Muscle layer of duodenum (tissue), 2 donors: ENCODE measurements around the gene SND1.

Source experiments
- H3K27ac ChIP-seq: one replicate; pipeline ENCODE4 v1.7.0; 2013; ENCODE audit warnings: mild to moderate bottlenecking, low read length
- H3K27me3 ChIP-seq: one replicate; pipeline ENCODE4 v1.7.0; 2013; ENCODE audit warnings: low read depth, mild to moderate bottlenecking, control low read depth, low read length
- H3K36me3 ChIP-seq, 2 donors: one replicate each; pipeline ENCODE4 v1.7.0; 2013; ENCODE audit warnings: low read length in 2 of 2, control low read depth in 1 of 2, mild to moderate bottlenecking in 1 of 2; ENCODE audit not compliant: insufficient read depth in 2 of 2, control insufficient read depth in 1 of 2
- H3K4me1 ChIP-seq, 2 donors: one replicate each; pipeline ENCODE4 v1.7.0; 2013; ENCODE audit warnings: low read length in 2 of 2, mild to moderate bottlenecking in 2 of 2, control low read depth in 1 of 2, moderate library complexity in 1 of 2; ENCODE audit not compliant: insufficient read depth in 2 of 2, control insufficient read depth in 1 of 2
- H3K4me3 ChIP-seq, 2 donors: one replicate each; pipeline ENCODE4 v1.7.0; 2013; ENCODE audit warnings: low read length in 2 of 2, low read depth in 1 of 2, mild to moderate bottlenecking in 1 of 2
- H3K9me3 ChIP-seq, 2 donors: one replicate each; pipeline ENCODE4 v1.7.0; 2013; ENCODE audit warnings: low read length in 2 of 2, control low read depth in 1 of 2, mild to moderate bottlenecking in 1 of 2; ENCODE audit not compliant: control insufficient read depth in 1 of 2
- donor health status: healthy.

SND1 gene

DNA sequence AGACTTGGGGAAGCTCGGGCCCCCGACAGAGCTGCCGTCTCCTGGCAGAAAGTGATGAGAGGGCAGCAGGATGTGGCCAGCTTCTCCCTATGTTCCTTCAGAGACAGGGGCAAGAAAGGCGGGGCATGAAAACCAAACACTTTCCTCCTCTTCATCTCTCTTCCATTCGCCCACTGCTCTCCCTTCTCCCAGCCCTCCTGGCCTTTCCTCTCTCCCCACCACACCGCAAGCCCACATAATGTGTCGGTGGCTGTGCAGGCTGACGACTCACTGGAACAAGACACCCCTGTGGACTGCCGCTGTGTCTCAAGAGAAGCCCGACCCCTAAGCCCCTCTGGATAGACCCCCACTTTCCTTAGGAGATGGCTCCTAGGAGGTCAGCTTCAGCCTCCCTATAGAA, 438.5 kb downstream of the SND1 start:
- Histone ChIP-seq H3K36me3 (peaks cover 48 to 83% of the 10 kb centered on the region in 2 donors), H3K9me3 (no peaks in the 10 kb centered on the region), H3K27ac (no peak overlapping the region), H3K27me3 (no peaks in the 10 kb centered on the region), H3K4me1 (no peaks in the 10 kb centered on the region), H3K4me3 (no peak overlapping the region)

DNA sequence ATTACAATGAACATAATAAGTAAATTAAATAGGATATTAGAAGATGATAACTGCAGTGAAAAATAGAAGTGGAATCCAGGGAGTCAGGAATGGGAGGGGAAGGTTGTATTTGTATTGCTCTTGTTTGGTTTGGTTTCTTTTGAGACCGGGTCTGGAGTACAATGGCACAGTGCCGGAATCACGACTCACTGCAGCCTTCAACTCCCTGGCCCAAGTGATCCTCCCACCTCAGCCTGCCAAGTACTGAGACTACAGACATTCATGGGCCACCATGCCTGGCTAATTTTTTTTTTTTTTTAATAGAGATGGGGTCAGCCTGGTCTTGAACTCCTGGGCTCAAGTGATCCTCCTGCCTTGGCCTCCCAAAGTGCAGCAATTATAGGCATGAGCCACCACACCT, 439.1 kb downstream of the SND1 start:
- Histone ChIP-seq H3K36me3 (peaks cover 46 to 78% of the 10 kb centered on the region in 2 donors), H3K4me1 (no peaks in the 10 kb centered on the region), H3K9me3 (no peaks in the 10 kb centered on the region), H3K27ac (no peak overlapping the region), H3K27me3 (no peaks in the 10 kb centered on the region), H3K4me3 (no peak overlapping the region)

DNA sequence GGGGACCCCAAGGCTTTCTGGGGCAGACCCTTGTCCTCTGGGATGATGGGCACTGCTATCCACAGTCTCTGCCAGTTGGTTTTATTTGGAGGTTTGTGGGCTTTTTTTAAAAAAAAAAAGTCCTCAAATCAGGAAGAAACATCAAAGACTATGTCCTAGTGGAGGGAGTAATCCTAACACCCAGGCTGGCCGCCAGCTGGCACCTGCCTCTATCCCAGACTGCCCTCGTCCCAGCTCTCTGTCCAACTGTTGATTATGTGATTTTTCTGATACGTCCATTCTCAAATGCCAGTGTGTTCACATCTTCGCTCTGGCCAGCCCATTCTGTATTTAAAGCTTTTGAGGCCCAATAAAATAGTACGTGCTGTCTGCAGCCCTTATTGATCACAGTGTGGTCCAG, 440.2 kb downstream of the SND1 start:
- Histone ChIP-seq H3K27me3 (no peaks in the 10 kb centered on the region), H3K27ac (no peak overlapping the region), H3K4me3 (no peak overlapping the region), H3K36me3 (peaks cover 37 to 68% of the 10 kb centered on the region in 2 donors), H3K4me1 (no peaks in the 10 kb centered on the region), H3K9me3 (no peaks in the 10 kb centered on the region)

DNA sequence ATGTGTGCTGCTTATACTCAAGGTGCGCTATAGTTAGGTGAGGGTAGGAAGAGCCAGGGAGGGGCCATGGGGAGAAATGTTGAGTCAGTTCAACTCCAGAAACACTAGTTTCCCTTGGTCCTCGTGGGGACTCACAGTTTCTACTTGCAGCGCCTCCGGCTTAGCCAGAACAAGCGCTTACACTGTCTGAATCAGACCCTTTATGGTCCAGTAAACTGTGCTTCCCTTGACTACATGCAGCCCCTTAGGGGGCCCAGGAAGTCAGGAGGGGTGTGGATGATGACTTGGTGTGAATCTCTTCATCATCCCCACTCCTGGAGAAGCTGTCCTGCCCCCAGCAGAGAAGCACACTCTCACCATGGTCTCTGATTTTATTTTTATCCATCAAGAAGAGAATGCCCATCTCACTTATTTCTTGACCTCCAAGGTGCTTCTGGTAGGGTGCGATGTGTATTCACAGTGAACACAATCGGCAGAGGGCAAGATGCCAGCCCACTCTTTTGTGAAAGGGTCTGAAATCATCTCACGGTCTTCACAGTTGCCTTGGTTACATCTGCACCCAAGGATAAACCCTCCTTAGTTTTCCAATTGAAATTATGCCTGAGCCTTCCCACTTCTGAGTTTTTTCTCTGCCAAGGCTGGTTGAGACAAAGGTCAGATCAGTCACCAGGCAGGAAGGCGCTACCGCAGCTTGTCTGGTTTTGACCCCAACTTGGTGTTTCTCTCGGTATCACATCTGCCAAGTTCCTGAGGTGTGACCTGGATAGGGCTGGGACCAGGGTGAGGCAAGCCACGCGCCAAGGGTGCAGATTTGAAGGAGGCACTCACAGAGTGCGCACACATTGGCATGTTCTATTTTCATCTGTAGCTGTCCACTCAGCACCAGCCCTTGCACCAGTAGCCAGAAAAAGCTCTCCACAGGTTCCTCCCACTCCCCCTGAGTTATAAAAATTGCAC, 441.9 kb downstream of the SND1 start:
- H3K4me1 ChIP-seq: no peaks in the 10 kb centered on the region
- no peak overlapping the region for H3K27ac ChIP-seq
- H3K36me3 ChIP-seq: peaks cover 30 to 60% of the 10 kb centered on the region in 2 donors
- H3K27me3 ChIP-seq: no peaks in the 10 kb centered on the region
- no peaks in the 10 kb centered on the region for H3K9me3 ChIP-seq
- no peak overlapping the region for H3K4me3 ChIP-seq

DNA sequence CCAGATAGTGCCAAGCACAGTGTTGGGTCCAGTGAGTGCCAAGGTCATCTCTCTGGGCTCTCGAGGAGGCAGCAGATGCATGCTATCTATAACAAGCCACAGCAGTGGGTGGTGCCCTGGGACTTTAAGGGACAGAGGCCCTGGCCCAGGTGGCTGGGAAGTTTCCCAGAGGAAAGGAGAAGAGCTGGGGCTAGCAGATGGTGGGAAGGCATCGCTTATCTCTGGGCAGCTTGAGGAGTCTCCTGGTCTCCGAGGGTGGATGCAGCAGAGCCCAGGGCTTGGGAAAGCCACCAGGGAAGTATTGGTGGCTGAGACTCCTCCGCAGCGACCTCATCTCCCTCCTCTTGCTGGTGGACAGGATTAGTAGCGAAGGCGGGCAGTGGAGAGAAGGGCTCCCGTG, 442.7 kb downstream of the SND1 start:
- Histone ChIP-seq H3K4me3 (no peak overlapping the region), H3K4me1 (no peaks in the 10 kb centered on the region), H3K9me3 (no peaks in the 10 kb centered on the region), H3K36me3 (peaks cover 25 to 52% of the 10 kb centered on the region in 2 donors), H3K27me3 (no peaks in the 10 kb centered on the region), H3K27ac (no peak overlapping the region)

DNA sequence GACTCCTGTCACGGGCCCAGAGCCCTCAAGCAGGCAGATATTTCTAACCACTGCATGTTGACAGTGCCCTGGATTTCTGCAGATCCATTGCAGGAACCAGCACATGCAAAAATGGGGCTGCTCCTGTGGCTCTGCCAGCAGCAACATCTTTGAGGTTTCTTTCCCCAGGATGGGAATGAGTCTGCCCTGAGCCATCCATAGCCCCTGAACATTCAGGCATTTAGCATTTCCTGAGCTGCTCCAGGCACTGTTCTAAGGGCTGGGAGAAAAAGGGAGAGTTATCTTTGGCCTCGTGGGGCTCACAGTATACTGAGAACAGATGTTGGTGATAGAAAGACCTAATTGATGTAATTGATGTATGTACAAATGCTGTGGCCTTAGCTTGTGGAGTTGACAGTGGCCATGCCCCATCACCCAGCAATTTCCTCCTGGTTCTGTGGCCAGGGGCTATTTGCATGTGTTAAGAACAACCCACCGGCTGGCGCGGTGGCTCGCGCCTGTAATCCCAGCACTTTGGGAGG, 445.3 kb downstream of the SND1 start:
- no peak overlapping the region for H3K4me3 ChIP-seq
- peaks cover 10 to 28% of the 10 kb centered on the region in 2 donors for H3K36me3 ChIP-seq
- no peaks in the 10 kb centered on the region for H3K27me3 ChIP-seq
- no peak overlapping the region for H3K27ac ChIP-seq
- no peaks in the 10 kb centered on the region for H3K9me3 ChIP-seq
- H3K4me1 ChIP-seq: no peaks in the 10 kb centered on the region

DNA sequence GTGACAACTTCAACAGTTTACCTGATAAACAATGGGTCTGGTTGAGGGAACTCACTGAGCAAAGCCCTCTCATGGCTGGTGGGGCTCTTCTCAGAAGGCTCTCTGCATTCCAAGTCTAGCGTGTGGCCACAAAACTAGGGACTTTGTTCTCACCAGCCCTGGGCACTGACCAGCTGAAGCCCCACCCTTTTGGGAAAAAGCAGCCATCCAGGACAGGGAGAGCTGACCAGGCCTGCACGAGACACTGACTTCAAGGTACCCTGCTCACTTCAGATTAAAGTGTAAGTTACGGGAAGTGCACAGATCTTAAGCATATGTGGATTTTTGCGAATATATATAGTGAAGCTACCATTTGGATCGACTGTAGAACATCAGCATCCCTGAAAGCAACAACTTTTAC, 446.6 kb downstream of the SND1 start:
- Histone ChIP-seq H3K4me1 (peaks cover 0 to 3% of the 10 kb centered on the region in 2 donors), H3K27me3 (no peaks in the 10 kb centered on the region), H3K36me3 (peaks cover 4 to 15% of the 10 kb centered on the region in 2 donors), H3K4me3 (no peak overlapping the region), H3K27ac (no peak overlapping the region), H3K9me3 (no peaks in the 10 kb centered on the region)

DNA sequence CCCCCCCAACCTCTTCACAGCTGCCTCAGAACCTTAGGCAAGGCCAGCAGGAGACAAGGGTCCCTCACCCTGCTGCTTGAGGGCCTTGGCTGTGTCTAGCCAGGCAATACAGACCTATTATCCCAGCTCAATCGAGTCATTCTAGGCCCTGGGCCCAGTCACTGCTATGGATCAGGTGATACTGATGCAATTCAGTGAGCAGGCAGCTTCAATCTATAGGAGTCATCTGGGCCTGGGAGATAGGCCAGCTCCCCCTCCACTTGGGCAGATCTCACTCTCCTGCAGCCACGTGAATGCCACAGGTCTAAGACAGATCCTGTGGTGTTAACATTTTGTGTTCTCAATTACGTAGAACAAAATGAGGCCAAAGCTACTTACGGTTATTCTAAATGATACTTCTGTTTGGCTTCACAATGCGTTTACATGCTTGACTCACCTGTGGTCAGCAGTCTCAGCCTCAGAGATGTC, 447.2 kb downstream of the SND1 start:
- H3K9me3 ChIP-seq: no peaks in the 10 kb centered on the region
- H3K36me3 ChIP-seq: peaks cover 4 to 12% of the 10 kb centered on the region in 2 donors
- H3K4me1 ChIP-seq: peaks cover 0 to 9% of the 10 kb centered on the region in 2 donors
- no peak overlapping the region for H3K4me3 ChIP-seq
- H3K27ac ChIP-seq: no peak overlapping the region
- no peaks in the 10 kb centered on the region for H3K27me3 ChIP-seq

DNA sequence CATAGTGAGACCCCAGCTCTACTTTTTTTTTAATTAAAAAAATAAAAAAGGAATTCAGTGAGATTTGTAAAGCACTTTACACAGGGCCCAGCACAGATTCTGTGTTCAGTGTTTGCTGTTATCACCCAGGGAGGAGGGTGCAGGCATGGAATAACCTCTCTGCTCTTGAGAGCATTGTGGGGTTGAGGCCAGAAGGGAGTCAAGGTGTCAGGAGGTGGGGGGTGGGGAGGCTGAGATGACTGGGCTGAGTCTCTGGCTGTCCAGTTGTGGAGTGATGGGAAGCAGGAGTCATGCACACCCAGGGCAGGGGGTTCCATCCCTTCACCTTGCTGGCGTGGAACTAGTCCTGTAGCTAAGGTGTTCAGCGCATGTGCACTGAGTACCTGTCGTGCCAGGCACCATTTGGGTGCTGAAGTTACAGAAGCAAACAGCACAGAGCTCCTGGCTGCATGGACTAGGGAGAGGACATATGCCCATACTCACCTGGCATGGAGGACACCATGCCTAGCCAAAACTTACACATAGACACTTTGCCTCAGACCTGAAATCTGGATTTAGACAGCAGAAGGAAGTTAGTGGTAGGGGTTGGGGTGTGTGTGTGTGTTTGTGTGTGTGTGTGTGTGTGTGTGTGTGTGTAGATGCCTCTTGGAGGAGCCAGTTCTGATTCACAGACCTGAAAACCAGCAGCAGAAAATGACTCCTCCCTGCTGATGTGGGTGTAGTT, 448.4 kb downstream of the SND1 start:
- H3K36me3 ChIP-seq: peaks cover 0 to 2% of the 10 kb centered on the region in 2 donors

DNA sequence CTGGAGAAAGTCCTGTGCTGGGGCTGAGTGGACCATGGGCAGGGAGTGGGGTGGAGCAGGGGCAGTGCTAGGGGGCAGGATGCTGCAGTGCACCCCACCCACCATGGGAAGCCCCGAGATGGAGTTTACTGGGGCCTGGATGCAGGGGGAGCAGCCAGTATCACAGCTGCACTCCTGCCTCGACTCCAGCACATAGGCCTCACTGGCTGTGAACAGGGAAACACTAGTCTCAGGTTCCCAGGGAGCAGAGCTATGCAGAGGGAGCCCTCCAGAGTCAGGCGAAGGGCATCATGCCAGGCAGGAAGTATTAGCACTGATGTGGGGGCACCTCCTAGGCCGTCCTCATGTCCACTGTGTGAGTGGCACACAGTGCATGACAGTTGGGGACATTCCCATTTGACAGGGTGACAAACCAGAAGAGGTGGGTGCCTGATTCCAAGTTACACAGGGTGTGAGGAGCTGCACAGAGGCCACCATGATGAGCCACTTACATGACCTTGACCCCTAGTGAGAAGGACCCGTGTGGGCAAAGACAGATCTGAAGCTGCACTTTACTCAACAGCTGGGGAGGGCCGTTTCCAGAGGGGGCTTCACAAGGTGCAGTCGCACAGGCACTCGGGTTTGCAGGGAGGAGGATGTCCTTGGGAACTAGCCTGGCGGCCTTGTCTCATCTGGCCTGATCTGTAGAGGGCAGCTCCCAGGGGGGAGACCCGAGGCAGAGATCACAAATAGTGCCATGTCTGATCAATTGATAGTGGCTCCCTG, 449.1 kb downstream of the SND1 start:
- Histone ChIP-seq H3K27me3 (no peaks in the 10 kb centered on the region), H3K4me3 (no peak overlapping the region), H3K27ac (no peak overlapping the region), H3K36me3 (no peaks in the 10 kb centered on the region), H3K9me3 (no peaks in the 10 kb centered on the region), H3K4me1 (peaks cover 0 to 13% of the 10 kb centered on the region in 2 donors)

More for the DNA sequence above, 448.4 kb downstream of the SND1 start:
- Histone ChIP-seq H3K9me3 (no peaks in the 10 kb centered on the region), H3K27me3 (no peaks in the 10 kb centered on the region), H3K4me1 (peaks cover 0 to 13% of the 10 kb centered on the region in 2 donors), H3K4me3 (no peak overlapping the region), H3K27ac (no peak overlapping the region)
